ENCODE data around the gene SCARF2. TPM values are rescaled to one million over a fixed set of nuclear protein-coding genes. Genes with fewer than 3 reads are reported as not detected.
A peak's percentile ranks its signal among the peaks of the same experiment; 100 is the strongest.

Gene SCARF2
- total and polyA plus RNA-seq, 4 donors, result 0.15 to 2.0 (median 1.7) TPM

DNA sequence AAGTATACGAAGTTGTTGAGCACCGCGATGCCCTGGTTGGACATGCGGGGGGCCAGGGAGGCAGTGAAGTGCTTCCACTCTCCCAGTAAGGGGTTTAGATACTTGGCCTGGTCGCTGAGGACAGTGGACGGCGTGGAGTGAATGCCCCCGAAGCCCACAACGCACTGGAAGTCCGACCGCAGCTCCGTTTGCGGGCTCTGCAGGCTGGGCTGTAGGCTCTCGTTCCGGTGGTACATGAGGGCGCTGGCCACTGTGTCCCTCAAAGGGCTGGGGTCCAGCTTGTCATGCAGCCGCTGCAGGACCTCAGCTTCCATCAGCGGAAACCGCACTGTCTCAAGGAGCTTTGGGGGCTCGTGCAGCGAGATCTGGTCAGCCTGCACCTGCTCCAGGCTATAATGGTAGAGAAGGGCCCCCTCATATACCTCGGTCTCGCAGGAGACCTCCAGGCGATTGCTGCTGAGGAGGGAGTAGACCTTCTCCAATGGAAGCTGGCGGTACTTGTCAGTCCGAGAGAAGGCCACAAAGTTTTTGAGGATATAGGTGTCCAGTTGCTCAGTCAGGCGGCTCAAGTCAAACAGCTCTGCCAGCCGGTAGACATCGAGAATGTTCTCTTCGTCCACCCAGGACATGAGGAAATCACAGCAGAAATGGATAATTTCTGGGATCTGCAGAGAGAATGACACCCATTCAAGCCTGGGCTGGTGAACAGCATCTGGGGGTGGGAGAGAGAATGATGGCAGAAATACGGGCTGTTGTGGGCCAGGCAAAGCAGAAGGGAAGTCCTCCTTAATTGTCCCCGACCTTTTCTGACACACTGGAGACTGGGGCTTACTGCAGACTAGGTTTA is 27.5 kb upstream of the SCARF2 start:
- H3K4me1 ChIP-seq (ENCODE audit: control insufficient read depth in 4 of 4, insufficient read depth in 4 of 4, low read length in 3 of 4), result no peaks in the 10 kb centered on the region
- no peaks in the 10 kb centered on the region for H3K9me3 ChIP-seq (ENCODE audit: control insufficient read depth in 4 of 4, low read length in 3 of 4)
- 97% methylated on average over 32 of the region's 32 CpGs for WGBS
- H3K27me3 ChIP-seq (ENCODE audit: control insufficient read depth in 4 of 4, insufficient read depth in 4 of 4, low read length in 3 of 4), result no peaks in the 10 kb centered on the region
- no peak overlapping the region for H3K4me3 ChIP-seq (ENCODE audit: low read depth in 1 of 3, low read length in 3 of 3)
- H3K9ac ChIP-seq (ENCODE audit: low read depth in 1 of 2, low read length in 2 of 2), result no peak overlapping the region
- no peak overlapping the region for H3K27ac ChIP-seq (ENCODE audit: low read depth in 1 of 2, low read length in 2 of 2)
- TF ChIP-seq EGR1 (IDR thresholded peaks at IDR 0.05; ENCODE audit: low read depth in 2 of 2) (no peak), TAF1 (conservative IDR thresholded peaks at IDR 0.05) (no peak), NR2F2 (IDR thresholded peaks at IDR 0.05) (no peak), FOXA1 (IDR thresholded peaks at IDR 0.05) (no peak), MAX (IDR thresholded peaks at IDR 0.05) (no peak), GABPA (IDR thresholded peaks at IDR 0.05 in 1 of 2, conservative IDR thresholded peaks at IDR 0.05 in 1 of 2) (no peak), SP1 (IDR thresholded peaks at IDR 0.05) (no peak), FOXA2 (IDR thresholded peaks at IDR 0.05) (no peak), RXRA (IDR thresholded peaks at IDR 0.05) (no peak)
- TF ChIP-seq, protein P1, sequence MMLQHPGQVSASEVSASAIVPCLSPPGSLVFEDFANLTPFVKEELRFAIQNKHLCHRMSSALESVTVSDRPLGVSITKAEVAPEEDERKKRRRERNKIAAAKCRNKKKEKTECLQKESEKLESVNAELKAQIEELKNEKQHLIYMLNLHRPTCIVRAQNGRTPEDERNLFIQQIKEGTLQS (IDR thresholded peaks at IDR 0.05), result no peak
- TF ChIP-seq, protein P2, sequence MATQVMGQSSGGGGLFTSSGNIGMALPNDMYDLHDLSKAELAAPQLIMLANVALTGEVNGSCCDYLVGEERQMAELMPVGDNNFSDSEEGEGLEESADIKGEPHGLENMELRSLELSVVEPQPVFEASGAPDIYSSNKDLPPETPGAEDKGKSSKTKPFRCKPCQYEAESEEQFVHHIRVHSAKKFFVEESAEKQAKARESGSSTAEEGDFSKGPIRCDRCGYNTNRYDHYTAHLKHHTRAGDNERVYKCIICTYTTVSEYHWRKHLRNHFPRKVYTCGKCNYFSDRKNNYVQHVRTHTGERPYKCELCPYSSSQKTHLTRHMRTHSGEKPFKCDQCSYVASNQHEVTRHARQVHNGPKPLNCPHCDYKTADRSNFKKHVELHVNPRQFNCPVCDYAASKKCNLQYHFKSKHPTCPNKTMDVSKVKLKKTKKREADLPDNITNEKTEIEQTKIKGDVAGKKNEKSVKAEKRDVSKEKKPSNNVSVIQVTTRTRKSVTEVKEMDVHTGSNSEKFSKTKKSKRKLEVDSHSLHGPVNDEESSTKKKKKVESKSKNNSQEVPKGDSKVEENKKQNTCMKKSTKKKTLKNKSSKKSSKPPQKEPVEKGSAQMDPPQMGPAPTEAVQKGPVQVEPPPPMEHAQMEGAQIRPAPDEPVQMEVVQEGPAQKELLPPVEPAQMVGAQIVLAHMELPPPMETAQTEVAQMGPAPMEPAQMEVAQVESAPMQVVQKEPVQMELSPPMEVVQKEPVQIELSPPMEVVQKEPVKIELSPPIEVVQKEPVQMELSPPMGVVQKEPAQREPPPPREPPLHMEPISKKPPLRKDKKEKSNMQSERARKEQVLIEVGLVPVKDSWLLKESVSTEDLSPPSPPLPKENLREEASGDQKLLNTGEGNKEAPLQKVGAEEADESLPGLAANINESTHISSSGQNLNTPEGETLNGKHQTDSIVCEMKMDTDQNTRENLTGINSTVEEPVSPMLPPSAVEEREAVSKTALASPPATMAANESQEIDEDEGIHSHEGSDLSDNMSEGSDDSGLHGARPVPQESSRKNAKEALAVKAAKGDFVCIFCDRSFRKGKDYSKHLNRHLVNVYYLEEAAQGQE (IDR thresholded peaks at IDR 0.05), result no peak
- no peak for DNase-seq (ENCODE audit: low spot score)
- H3K36me3 ChIP-seq (ENCODE audit: control insufficient read depth in 4 of 4, insufficient read depth in 3 of 4, low read depth in 1 of 4, low read length in 3 of 4), result peaks cover 0 to 21% (median 4%) of the 10 kb centered on the region in 4 donors

DNA sequence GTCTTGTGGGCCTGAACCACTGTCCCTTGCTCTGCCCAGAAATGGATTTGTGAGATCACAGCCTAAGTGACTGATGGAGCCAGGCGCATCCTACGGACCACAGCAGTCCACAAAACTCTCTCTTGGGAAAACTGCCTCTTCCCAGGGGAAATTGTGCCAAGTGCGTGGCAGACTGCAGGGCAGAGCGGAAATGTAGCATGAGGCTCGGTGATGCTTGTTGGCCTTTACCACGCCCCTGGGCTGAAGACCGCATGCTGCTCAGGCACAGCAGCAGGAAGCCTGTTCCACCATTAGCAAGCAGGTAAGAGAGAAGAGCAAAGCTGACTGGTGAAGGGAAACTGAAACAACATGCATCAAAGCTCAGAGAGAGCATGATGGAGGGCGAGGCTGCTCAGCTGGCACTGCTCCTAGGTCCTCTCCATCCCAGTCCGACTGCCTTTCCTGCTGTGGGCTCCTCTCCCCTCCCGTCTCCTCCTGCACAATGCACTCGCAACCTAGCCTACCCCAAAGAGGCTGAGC is 26.5 kb upstream of the SCARF2 start:
- TF ChIP-seq, protein P2 (IDR thresholded peaks at IDR 0.05), result no peak
- TF ChIP-seq YY1 (IDR thresholded peaks at IDR 0.05) (no peak), RXRA (IDR thresholded peaks at IDR 0.05) (no peak), FOXA1 (IDR thresholded peaks at IDR 0.05) (no peak), HNF4A (conservative IDR thresholded peaks at IDR 0.05) (no peak), FOXA2 (IDR thresholded peaks at IDR 0.05) (no peak), JUND (IDR thresholded peaks at IDR 0.05) (no peak), NR2F2 (IDR thresholded peaks at IDR 0.05) (no peak), MAX (IDR thresholded peaks at IDR 0.05) (no peak), SP1 (IDR thresholded peaks at IDR 0.05) (no peak), GABPA (IDR thresholded peaks at IDR 0.05 in 1 of 2, conservative IDR thresholded peaks at IDR 0.05 in 1 of 2) (no peak), HNF4G (IDR thresholded peaks at IDR 0.05) (no peak), TAF1 (conservative IDR thresholded peaks at IDR 0.05) (no peak), EGR1 (IDR thresholded peaks at IDR 0.05; ENCODE audit: low read depth in 2 of 2) (no peak)
- TF ChIP-seq, protein P3, sequence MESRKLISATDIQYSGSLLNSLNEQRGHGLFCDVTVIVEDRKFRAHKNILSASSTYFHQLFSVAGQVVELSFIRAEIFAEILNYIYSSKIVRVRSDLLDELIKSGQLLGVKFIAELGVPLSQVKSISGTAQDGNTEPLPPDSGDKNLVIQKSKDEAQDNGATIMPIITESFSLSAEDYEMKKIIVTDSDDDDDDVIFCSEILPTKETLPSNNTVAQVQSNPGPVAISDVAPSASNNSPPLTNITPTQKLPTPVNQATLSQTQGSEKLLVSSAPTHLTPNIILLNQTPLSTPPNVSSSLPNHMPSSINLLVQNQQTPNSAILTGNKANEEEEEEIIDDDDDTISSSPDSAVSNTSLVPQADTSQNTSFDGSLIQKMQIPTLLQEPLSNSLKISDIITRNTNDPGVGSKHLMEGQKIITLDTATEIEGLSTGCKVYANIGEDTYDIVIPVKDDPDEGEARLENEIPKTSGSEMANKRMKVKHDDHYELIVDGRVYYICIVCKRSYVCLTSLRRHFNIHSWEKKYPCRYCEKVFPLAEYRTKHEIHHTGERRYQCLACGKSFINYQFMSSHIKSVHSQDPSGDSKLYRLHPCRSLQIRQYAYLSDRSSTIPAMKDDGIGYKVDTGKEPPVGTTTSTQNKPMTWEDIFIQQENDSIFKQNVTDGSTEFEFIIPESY (IDR thresholded peaks at IDR 0.05), result no peak
- TF ChIP-seq, protein P4, sequence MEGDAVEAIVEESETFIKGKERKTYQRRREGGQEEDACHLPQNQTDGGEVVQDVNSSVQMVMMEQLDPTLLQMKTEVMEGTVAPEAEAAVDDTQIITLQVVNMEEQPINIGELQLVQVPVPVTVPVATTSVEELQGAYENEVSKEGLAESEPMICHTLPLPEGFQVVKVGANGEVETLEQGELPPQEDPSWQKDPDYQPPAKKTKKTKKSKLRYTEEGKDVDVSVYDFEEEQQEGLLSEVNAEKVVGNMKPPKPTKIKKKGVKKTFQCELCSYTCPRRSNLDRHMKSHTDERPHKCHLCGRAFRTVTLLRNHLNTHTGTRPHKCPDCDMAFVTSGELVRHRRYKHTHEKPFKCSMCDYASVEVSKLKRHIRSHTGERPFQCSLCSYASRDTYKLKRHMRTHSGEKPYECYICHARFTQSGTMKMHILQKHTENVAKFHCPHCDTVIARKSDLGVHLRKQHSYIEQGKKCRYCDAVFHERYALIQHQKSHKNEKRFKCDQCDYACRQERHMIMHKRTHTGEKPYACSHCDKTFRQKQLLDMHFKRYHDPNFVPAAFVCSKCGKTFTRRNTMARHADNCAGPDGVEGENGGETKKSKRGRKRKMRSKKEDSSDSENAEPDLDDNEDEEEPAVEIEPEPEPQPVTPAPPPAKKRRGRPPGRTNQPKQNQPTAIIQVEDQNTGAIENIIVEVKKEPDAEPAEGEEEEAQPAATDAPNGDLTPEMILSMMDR (IDR thresholded peaks at IDR 0.05; ENCODE audit: low read depth, low read length, missing input control), result no peak
- no peak overlapping the region for H3K9ac ChIP-seq (ENCODE audit: low read depth in 1 of 2, low read length in 2 of 2)
- no peaks in the 10 kb centered on the region for H3K4me1 ChIP-seq (ENCODE audit: control insufficient read depth in 4 of 4, insufficient read depth in 4 of 4, low read length in 3 of 4)
- WGBS, result 93% methylated on average over 11 of the region's 11 CpGs
- H3K9me3 ChIP-seq (ENCODE audit: control insufficient read depth in 4 of 4, low read length in 3 of 4), result no peaks in the 10 kb centered on the region
- DNase-seq (ENCODE audit: low spot score), result no peak
- no peaks in the 10 kb centered on the region for H3K27me3 ChIP-seq (ENCODE audit: control insufficient read depth in 4 of 4, insufficient read depth in 4 of 4, low read length in 3 of 4)
- peak overlapping the region; percentile 2 to 38 for H3K27ac ChIP-seq (ENCODE audit: low read depth in 1 of 2, low read length in 2 of 2)
- no peak overlapping the region for H3K4me3 ChIP-seq (ENCODE audit: low read depth in 1 of 3, low read length in 3 of 3)
- peaks cover 0 to 18% (median 3%) of the 10 kb centered on the region in 4 donors for H3K36me3 ChIP-seq (ENCODE audit: control insufficient read depth in 4 of 4, insufficient read depth in 3 of 4, low read depth in 1 of 4, low read length in 3 of 4)
